HG02571 (cell line): Measurements from ENCODE around the gene CATSPERD.
A peak's percentile ranks its signal among the peaks of the same experiment; 100 is the strongest.

Experiments used
- ATAC-seq: cut with Tn5 transposase; IDR thresholded peaks from one replicate; pipeline ENCODE4 v1.9.1; 2021; ENCODE audit warnings: mild to moderate bottlenecking, moderate library complexity; ENCODE audit not compliant: unreplicated experiment

Gene CATSPERD

GRCh38 chr19:5719961-5720790 is at the start of gene CATSPERD, which contains the start of gene LONP1:
Gene CATSPERD (plus strand): TSS chr19:5720637. CDS start chr19:5720738, 101 bp downstream.
Gene LONP1 (minus strand): TSS chr19:5720146. CDS start chr19:5720132, 14 bp downstream.
- ATAC-seq: peak; percentile 85

DNA sequence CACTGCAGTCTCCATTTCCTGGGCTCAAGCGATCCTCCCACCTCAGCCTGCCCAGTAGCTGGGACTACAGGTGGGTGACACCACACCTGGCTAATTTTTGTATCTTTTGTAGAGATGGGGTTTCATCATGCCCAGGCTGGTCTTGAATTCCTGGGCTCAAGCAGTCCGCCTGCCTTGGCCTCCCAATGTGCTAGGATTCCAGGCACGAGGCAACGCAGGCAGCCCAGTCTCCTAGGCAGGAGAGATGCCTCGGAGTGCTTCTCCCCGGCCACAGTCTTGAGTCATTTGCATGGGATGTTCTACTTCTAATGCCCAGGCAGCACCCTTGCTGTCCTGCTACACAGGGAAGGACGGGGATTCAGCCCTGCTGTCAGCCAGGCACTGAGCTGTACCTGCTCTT is 48.8 kb upstream of the CATSPERD start:
- no peak for ATAC-seq

GRCh38 chr19:5672708-5673459 is 47.6 kb upstream of the CATSPERD start:
- ATAC-seq: no peak

DNA sequence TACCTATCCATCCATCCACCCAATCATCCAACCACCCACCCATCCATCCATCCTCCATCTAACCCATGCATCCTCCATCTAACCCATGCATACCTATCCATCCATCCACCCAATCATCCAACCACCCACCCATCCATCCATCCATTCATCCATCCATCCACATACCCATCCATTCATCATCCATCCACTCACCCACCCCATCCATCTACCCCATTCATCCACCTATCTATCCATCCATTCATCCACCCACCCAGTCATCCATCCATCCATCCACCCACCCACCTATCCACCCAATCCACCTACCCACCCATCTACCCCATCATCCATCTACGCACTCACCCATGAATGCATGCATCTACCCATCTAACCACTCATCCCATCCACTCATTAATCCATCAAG is 46.7 kb upstream of the CATSPERD start:
- no peak for ATAC-seq

GRCh38 chr19:5674714-5675113 is 45.7 kb upstream of the CATSPERD start:
- ATAC-seq: no peak

DNA sequence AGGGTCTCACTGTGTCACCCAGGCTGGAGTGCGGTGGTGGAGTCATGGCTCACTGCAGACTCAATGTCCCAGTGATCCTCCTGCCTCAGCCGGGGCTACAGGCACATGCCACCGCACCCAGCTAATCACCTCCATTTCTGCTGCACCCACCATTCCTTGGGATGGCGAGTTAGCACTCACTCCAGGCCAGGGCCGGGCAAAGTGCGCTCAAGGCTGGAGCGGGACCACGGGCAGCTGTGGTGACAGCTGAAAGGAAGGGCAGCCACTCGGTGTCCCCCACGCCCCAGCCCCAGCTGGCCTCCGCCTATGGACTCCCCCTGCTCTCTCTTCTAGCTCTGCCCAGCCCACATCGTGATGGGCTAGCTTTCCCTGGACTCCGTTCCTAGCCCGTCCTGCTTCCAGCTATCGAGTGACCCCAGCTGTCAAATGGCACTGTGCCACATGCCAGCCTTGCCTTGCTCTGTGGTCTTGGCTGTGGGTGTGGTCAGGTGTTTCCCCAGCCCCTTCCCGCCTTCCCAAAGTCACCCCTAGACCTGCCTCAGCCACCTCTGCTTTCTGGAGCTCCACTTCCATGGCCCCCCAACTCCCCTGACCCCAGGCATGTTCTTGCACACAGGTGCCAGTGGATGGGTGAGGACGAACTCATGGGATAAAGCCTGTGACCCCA is 44.2 kb upstream of the CATSPERD start:
- no peak for ATAC-seq

DNA sequence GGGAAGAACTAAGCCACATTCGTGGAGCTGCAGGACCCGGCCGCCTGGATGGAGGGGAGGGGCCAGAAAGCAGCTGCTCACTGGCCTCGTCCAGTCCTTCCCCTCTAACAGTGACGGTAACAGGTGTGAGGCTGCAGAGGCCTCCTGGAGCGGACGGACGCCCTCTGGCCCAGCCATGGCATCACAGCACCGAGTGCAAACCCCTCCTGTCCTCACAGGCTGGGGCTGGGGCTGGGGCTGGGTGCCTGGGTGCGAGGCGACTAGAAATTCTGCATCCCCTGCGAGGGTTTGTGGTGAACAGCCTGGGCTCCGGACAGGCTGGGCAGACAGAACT is 43.7 kb upstream of the CATSPERD start:
- ATAC-seq: no peak

- no peak for ATAC-seq
Measured at GRCh38 chr19:5677136-5677535, 43.3 kb upstream of the CATSPERD start.

DNA sequence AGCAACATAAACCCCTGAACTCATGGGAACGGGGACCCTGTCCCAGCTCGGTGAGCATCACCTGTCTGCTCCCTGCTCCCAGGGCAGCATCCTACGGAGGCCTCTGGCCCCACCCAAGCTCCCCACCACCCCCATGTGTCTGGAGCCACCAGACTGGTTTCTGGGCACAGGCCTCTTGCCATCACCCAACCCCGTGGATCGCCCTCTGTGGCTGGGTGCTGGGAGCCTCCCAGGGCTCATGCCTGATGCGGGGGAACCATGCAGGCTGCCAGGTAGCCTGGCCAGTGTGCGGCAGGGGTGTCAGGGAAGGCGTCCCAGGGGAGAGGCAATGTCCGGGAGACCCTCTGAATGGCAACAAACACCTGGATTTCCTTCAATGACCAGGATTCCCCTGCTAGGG is 42.9 kb upstream of the CATSPERD start:
- ATAC-seq: no peak

DNA sequence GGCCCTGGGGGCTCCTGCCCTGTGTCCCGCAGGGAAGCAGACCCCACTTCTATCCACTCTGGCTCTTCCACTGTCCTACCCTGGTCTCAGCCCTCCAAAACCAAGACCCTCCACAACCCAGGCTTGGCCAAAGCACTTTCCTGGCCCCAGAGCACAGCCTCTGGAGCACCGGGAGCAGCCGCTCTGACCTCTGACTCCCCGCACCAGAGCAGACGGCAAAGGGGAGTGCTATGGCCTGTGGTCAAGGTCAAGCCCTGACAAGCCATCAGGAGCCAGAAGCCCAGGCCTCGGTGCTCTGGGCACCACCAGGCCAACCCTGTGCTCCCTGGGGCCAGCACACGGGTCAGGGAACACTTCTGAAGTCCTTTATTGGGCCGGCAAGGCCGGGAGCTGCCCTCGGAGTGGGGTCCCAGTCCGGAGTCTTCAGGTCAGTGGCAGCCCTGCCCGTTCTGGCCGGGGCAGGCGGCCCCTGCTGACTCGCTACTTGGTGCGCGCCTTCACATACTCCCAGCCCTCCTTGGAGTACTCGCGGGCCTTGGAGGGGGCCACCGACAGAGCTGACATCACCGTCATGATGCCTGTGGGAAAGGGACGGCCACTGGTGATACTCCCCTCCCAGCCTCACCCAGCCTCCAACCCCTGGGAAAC is 42.2 kb upstream of the CATSPERD start:
- ATAC-seq: no peak

- no peak for ATAC-seq
Measured at GRCh38 chr19:5679289-5680083, 41.0 kb upstream of the CATSPERD start.

GRCh38 chr19:5680084-5680436 is 40.4 kb upstream of the CATSPERD start:
- no peak for ATAC-seq

DNA sequence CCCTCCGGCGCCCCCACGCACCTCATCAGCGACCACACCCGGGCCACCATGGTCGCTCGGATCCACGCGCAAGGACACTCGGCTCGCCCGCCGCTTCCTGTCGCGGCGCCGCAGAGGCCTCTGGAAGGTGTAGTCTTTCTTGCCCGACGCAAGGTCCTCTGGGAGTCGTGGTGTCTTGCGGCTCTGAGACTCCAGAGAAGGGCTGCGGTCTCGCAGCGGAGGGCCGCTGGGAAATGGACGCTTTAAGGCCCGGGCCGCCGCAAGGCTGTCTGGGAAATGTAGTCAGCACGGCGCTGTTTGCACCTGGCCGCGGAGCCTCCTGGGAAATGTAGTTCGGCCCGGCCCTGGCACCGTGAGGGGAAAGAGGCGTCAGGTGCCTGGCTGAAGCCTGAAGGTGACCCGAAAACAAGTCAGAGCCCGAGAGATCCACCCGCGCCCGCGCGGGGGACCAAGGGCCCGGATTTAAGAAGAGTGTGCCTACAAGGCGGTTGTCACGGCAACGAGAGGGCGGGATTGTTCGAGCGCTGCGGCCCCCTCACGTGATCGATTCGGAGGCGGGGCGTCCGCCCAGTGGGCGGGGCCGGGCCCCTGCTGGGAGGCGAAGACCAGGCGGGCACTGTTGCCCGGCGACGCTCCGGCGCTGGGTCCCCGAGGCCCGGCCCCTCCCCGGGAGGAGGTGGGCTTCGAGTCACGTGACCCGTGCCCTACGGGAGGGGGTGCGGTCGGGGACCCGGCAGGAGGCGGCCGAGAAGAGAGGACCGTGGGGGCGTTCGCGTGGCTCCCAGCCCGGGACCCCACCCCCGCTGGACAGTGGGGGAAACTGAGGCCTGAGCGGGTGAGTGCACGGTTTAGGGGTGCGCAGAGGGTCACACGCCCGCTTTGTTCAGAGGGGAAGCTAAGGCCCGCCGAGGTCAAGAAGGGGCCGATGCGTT is 39.7 kb upstream of the CATSPERD start, which contains the start of the genes HSD11B1L and MICOS13:
Gene HSD11B1L (plus strand): TSS at position 591 of the 932 bp plus-strand sequence. CDS start 3,806 bp downstream, outside the sequence.
Gene MICOS13 (minus strand): TSS at position 80 of the 932 bp plus-strand sequence. CDS start 30 bp downstream, at position 50.
- peak; percentile 70 for ATAC-seq

- ATAC-seq: no peak
Measured at GRCh38 chr19:5681391-5682106, 38.9 kb upstream of the CATSPERD start.

DNA sequence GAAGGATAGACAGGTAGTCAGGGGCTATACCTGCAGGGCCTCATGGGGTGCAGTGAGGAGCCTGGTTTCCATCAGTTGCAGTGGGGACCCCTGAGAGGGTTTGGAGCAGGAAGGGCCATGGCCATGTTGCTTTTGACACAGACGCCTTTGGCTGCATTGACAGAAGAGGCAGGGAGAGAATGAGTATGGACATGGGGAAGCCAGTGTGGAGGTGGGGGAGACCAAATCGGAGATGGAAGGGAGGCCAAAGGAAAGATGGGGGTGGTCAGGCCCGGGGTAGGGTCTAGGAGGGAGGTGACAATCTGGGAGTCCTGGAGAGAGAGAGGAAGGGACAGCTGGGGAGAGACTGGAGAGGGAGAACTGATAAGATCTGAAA is 38.3 kb upstream of the CATSPERD start:
- no peak for ATAC-seq

DNA sequence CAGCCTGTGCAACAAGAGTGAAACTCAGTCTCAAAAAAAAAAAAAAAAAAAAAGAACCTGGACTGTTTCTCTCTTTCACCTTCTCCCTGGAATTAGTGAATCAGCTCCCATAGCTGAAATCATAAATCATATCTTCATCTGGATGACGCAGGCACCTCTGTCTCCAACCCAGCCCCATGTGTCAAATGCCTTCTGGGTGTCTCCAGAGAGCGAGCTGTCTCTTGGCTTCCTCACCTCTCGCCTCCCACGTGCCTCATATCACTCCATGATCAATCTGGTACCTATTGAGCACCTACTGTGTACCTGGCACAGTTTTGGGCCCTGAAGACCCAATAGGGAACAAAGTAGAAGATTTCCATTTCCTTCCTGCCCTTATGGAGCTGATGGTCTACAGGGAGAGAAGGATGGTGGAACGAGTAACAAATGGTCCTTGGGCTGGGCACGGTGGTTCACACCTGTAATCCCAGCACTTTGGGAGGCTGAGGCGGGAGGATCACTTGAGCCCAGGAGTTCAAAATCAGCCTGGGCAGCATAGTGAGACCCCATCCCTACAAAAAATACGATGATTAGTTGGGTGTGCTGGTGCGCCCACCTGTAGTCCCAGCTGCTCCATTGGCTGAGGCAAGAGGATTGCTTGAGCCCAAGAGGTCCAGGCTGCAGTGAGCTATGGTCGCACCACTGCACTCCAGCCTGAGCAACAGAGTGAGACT is 37.1 kb upstream of the CATSPERD start:
- ATAC-seq: no peak

- no peak for ATAC-seq
Measured at GRCh38 chr19:5684694-5685430, 35.6 kb upstream of the CATSPERD start.
